OCI-LY7 (cell line): ENCODE measurements around the gene HAAO.

Experiments used
- CTCF ChIP-seq: fragments of 200-600 bp; sonication (generic); conservative IDR thresholded peaks from 2 replicates; pipeline ENCODE4 v1.5.1; 2014; ENCODE audit warnings: mild to moderate bottlenecking, antibody characterized with exemption, low read length, moderate library complexity, mixed read lengths
- EZH2phosphoT487 ChIP-seq: fragments of 200-600 bp; sonication (generic); IDR thresholded peaks from 2 replicates; pipeline ENCODE4 v1.6.1; 2018; ENCODE audit warnings: low read depth, borderline replicate concordance, mild to moderate bottlenecking, mixed run types, antibody characterized with exemption, low read length, moderate library complexity, mixed read lengths

- TF ChIP-seq CTCF (no peak), EZH2phosphoT487 (no peak)
Measured at GRCh38 chr2:42800461-42800962, 8.1 kb upstream of the HAAO start.
